ENCODE results near the gene FAM81A.

Gene FAM81A

DNA sequence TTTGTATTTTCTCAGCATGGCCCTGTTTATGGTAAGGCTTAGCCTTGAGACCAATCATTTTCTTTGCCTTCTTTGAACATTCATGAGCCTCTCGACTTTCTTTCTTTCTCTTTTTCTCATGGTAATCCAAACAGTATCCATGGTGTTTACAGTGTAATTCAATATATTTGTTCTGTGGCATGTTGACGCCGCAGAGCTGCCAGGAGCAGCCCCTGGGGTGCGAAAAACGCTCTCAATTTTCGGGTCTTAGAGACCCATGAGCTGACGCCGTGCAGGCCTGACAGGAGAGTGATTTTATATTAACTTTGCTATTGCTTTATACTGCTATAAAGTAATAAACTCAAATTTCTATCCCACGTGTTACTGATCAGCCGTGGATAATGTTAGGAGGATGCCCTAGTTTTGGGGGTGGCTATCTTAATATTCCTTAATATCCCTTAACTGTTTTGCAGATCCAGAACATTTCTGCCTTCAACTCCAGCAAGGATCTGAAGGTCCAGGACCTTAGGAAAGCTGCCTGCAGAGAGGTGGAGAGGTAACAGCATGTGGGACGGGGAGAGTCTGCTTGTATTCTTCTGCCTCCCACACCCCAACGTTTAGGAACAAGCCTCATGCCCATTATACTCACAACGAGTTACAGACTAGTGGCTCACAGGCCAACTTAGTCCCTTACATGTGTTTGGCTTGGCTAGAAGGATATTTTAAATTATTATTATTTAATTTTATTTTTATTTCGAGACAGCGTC lies 36.0 kb upstream of the FAM81A start:
- Histone ChIP-seq H3K4me3 (replicated peaks; ENCODE audit: insufficient read depth, low read length) (no peak overlapping the region), H3K27me3 (ENCODE audit: insufficient read depth, poor library complexity, severe bottlenecking) (no peaks in the 10 kb centered on the region), H3K27ac (replicated peaks) (no peak overlapping the region)
- TF ChIP-seq GABPA (IDR thresholded peaks at IDR 0.05; ENCODE audit: low read depth): no peak
- TF ChIP-seq POLR2AphosphoS5 (IDR thresholded peaks at IDR 0.05; ENCODE audit: low read depth): no peak
- TF ChIP-seq REST (IDR thresholded peaks at IDR 0.05; ENCODE audit: insufficient replicate concordance, low read depth): no peak
- no peak for TF ChIP-seq SPI1 (IDR thresholded peaks at IDR 0.05; ENCODE audit: borderline replicate concordance, low read depth)
- TF ChIP-seq, protein P1, sequence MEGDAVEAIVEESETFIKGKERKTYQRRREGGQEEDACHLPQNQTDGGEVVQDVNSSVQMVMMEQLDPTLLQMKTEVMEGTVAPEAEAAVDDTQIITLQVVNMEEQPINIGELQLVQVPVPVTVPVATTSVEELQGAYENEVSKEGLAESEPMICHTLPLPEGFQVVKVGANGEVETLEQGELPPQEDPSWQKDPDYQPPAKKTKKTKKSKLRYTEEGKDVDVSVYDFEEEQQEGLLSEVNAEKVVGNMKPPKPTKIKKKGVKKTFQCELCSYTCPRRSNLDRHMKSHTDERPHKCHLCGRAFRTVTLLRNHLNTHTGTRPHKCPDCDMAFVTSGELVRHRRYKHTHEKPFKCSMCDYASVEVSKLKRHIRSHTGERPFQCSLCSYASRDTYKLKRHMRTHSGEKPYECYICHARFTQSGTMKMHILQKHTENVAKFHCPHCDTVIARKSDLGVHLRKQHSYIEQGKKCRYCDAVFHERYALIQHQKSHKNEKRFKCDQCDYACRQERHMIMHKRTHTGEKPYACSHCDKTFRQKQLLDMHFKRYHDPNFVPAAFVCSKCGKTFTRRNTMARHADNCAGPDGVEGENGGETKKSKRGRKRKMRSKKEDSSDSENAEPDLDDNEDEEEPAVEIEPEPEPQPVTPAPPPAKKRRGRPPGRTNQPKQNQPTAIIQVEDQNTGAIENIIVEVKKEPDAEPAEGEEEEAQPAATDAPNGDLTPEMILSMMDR (IDR thresholded peaks at IDR 0.05; ENCODE audit: insufficient read depth, low read length): no peak
- no peak for DNase-seq (ENCODE audit: low read depth in 1 of 2, low spot score in 1 of 2)

DNA sequence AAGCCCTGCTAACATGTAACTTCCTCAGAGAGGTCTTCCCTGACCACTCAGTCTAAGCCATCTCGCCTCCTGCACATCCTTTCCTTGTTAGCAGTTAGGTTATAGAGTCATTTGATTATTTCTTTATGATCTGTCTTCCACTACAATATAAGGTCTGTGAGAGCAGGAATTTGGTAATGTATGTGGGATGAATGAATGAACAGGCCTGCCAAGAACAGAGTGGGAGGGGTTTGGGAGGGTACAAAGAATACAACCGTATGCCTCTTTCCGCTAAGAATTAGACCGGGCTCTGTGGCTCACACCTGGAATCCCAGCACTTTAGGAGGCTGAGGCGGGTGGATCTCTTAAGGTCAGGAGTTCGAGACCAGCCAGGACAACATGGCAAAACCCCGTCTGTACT lies 32.9 kb upstream of the FAM81A start:
- DNase-seq (ENCODE audit: low read depth in 1 of 2, low spot score in 1 of 2): no peak
- H3K27me3 ChIP-seq (ENCODE audit: insufficient read depth, poor library complexity, severe bottlenecking): no peaks in the 10 kb centered on the region
- TF ChIP-seq GABPA (IDR thresholded peaks at IDR 0.05; ENCODE audit: low read depth): no peak
- TF ChIP-seq SPI1 (IDR thresholded peaks at IDR 0.05; ENCODE audit: borderline replicate concordance, low read depth): no peak
- TF ChIP-seq POLR2AphosphoS5 (IDR thresholded peaks at IDR 0.05; ENCODE audit: low read depth): no peak
- TF ChIP-seq REST (IDR thresholded peaks at IDR 0.05; ENCODE audit: insufficient replicate concordance, low read depth): no peak
- TF ChIP-seq, protein P1 (IDR thresholded peaks at IDR 0.05; ENCODE audit: insufficient read depth, low read length): no peak
- no peak overlapping the region for H3K27ac ChIP-seq (replicated peaks)
- H3K4me3 ChIP-seq (replicated peaks; ENCODE audit: insufficient read depth, low read length): no peak overlapping the region

DNA sequence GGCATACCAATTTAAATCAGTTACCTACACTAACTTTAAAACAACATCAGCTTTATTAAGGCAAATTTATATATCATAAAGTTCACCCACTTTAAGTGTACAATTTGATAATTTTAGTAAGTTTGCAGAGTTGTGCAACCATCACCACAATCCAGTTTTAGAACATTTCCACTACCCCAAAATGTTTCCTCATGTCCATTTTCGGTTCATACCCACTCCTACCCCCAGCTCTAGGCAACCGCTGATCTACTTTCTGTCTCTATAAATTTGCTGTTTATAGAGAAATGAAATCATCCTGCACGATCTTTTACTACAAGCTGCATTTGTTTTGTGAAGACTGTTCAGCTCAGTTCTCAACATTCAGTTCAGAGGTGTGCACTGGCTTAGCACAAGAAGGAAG lies 31.5 kb upstream of the FAM81A start:
- Histone ChIP-seq H3K27ac (replicated peaks) (no peak overlapping the region), H3K27me3 (ENCODE audit: insufficient read depth, poor library complexity, severe bottlenecking) (no peaks in the 10 kb centered on the region), H3K4me3 (replicated peaks; ENCODE audit: insufficient read depth, low read length) (no peak overlapping the region; the same call in 1 of the 2 replicates)
- TF ChIP-seq, protein P1 (IDR thresholded peaks at IDR 0.05; ENCODE audit: insufficient read depth, low read length): no peak
- TF ChIP-seq REST (IDR thresholded peaks at IDR 0.05; ENCODE audit: insufficient replicate concordance, low read depth) (no peak), GABPA (IDR thresholded peaks at IDR 0.05; ENCODE audit: low read depth) (no peak), POLR2AphosphoS5 (IDR thresholded peaks at IDR 0.05; ENCODE audit: low read depth) (no peak), SPI1 (IDR thresholded peaks at IDR 0.05; ENCODE audit: borderline replicate concordance, low read depth) (no peak)
- peak; percentile 13 to 50 for DNase-seq (ENCODE audit: low read depth in 1 of 2, low spot score in 1 of 2)

All from HL-60 (cell line).